Panc1 (cell line): ENCODE data around the gene ACSBG1. TPM values are rescaled to one million over a fixed set of nuclear protein-coding genes. Genes with fewer than 3 reads are reported as not detected.

Experiments
- ATAC-seq: fragments of 200-7000 bp; cut with Tn5 transposase; 2 replicates; pipeline ENCODE4 v1.9.1; 2020; ENCODE audit warnings: mild to moderate bottlenecking, moderate library complexity
- BruUV-seq: library from RNA; stranded (reverse); fragments of 400-500 nt; replicated peaks from 2 replicates; lab custom pipeline; 2021; lab: Mats Ljungman, UMichigan
- CTCF ChIA-PET: fragments of 300-600 bp; sonication (Branson Sonifier 250); formaldehyde crosslinking; loops from one replicate; lab custom pipeline; 2022; ENCODE audit warnings: antibody characterized with exemption; lab: Charles Lee
- POLR2A ChIA-PET: fragments of 300-600 bp; sonication (Branson Sonifier 250); formaldehyde crosslinking; loops from one replicate; lab custom pipeline; 2022; ENCODE audit warnings: antibody characterized with exemption; lab: Charles Lee
- DNase-seq: peaks from one replicate; pipeline ENCODE4 v3.0.0-alpha.2; 2010; ENCODE audit warnings: low read depth, low spot score
- H3K27ac ChIP-seq: 2 replicates; pipeline ENCODE4 v1.5.1; 2011; ENCODE audit warnings: mild to moderate bottlenecking, low read length, inconsistent platforms
- H3K27me3 ChIP-seq: fragments of 200-500 bp; sonication (Bioruptor generic); 2 replicates; pipeline ENCODE4 v1.6.0; 2014; ENCODE audit warnings: low read length, inconsistent platforms; ENCODE audit not compliant: control insufficient read depth, insufficient read depth
- H3K36me3 ChIP-seq: fragments of 200-500 bp; sonication (Bioruptor generic); 2 replicates; pipeline ENCODE4 v1.5.1; 2014; ENCODE audit warnings: inconsistent platforms, mild to moderate bottlenecking, low read length, moderate library complexity; ENCODE audit not compliant: control insufficient read depth, insufficient read depth
- H3K4me1 ChIP-seq: 2 replicates; pipeline ENCODE4 v1.5.1; 2011; ENCODE audit warnings: inconsistent platforms, mild to moderate bottlenecking, low read length, moderate library complexity; ENCODE audit not compliant: control insufficient read depth, insufficient read depth
- H3K4me3 ChIP-seq, 2 experiments: 2 replicates each; pipeline ENCODE4 v1.5.1; 2011 to 2012; ENCODE audit warnings: low read depth in 2 of 2, low read length in 2 of 2, mild to moderate bottlenecking in 2 of 2, inconsistent platforms in 1 of 2, moderate library complexity in 1 of 2
- H3K9me3 ChIP-seq: fragments of 200-500 bp; sonication (Bioruptor generic); 2 replicates; pipeline ENCODE4 v1.5.1; 2014; ENCODE audit warnings: low read depth, mild to moderate bottlenecking, inconsistent platforms, low read length, moderate library complexity; ENCODE audit not compliant: control insufficient read depth, insufficient read depth
- CTCF ChIP-seq: fragments of 450-650 bp; IDR thresholded peaks from 2 replicates; pipeline ENCODE4 v1.5.1; 2017; ENCODE audit warnings: mild to moderate bottlenecking
- POLR2AphosphoS5 ChIP-seq: IDR thresholded peaks from 2 replicates; pipeline ENCODE4 v1.6.1; 2012; ENCODE audit warnings: mild to moderate bottlenecking, low read depth, low read length, moderate library complexity
- SIN3A ChIP-seq: IDR thresholded peaks from 2 replicates; pipeline ENCODE4 v1.6.1; 2012; ENCODE audit warnings: low read depth, mild to moderate bottlenecking, low read length, moderate library complexity, borderline replicate concordance; ENCODE audit not compliant: insufficient read depth
- TCF7L2 ChIP-seq: IDR thresholded peaks from 2 replicates; pipeline ENCODE4 v1.6.1; 2011; ENCODE audit warnings: mild to moderate bottlenecking, low read depth, low read length, inconsistent platforms
- in situ Hi-C: cut with HindIII; loops from 2 replicates; pipeline ENCODE4 v1.10.0; 2016; ENCODE audit warnings: low sequenced_read_pairs, low pct_unique_long_range_greater_than_20kb
- intact Hi-C: fragments of 100-400 bp; cut with micrococcal nuclease; formaldehyde crosslinking; loops from one replicate; pipeline ENCODE4 v1.10.0; 2022; ENCODE audit not compliant: unreplicated experiment
- total RNA-seq: library from RNA; stranded (reverse); gene quantifications from one replicate; pipeline ENCODE4 v1.2.1, GENCODE V29; 2021; ENCODE audit not compliant: unreplicated experiment
- TF ChIP-seq, protein P1 (sequence below), 2 experiments: IDR thresholded peaks; 2 replicates each; pipeline ENCODE4 v1.6.1; 2011 to 2012; ENCODE audit warnings: low read depth in 2 of 2, control low read depth in 1 of 2, low read length in 1 of 2, mild to moderate bottlenecking in 1 of 2, moderate library complexity in 1 of 2; ENCODE audit not compliant: insufficient read depth in 1 of 2

ACSBG1 gene
- total RNA-seq, 1 experiment from 2014 or later = 0.31 TPM

DNA sequence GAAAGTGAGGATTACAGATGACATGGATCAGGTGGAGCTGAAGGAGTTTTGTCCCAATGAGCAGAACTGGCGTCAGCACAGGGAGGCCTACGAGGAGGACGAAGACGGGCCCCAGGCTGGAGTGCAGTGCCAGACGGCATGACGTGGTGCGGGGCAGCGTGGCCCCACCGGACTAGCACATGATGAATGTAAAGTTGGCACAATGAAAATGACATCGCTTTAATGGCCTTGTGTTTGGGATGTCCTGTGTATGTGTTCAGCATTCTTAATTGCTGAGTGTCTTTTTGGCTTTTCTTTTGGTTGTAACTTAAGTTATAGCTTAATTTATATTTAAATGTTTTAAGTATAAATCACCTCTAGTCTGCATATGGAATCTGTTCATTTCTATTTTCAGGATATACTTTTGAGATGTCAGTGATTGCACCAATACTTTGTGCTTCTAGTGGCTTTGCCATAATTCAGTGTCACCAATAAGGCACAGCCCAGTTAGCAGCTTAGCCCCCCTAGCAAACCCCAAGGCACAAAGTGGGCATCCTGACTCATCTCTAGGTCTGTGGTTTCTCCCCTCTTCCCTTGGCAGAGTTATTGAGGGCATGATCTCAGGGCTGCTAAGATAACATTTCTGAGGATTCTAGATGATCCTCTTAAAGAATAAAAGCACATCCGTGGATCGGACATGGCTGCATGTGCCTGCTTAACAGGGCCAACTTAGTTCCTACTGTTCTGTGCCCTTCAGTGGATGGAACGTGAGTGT lies 46.1 kb upstream of the ACSBG1 start:
- intact Hi-C loops (no loop called here), in situ Hi-C loops (no loop called here)
- TF ChIP-seq TCF7L2 (no peak), POLR2AphosphoS5 (no peak), CTCF (no peak), SIN3A (no peak)
- TF ChIP-seq, protein P1, sequence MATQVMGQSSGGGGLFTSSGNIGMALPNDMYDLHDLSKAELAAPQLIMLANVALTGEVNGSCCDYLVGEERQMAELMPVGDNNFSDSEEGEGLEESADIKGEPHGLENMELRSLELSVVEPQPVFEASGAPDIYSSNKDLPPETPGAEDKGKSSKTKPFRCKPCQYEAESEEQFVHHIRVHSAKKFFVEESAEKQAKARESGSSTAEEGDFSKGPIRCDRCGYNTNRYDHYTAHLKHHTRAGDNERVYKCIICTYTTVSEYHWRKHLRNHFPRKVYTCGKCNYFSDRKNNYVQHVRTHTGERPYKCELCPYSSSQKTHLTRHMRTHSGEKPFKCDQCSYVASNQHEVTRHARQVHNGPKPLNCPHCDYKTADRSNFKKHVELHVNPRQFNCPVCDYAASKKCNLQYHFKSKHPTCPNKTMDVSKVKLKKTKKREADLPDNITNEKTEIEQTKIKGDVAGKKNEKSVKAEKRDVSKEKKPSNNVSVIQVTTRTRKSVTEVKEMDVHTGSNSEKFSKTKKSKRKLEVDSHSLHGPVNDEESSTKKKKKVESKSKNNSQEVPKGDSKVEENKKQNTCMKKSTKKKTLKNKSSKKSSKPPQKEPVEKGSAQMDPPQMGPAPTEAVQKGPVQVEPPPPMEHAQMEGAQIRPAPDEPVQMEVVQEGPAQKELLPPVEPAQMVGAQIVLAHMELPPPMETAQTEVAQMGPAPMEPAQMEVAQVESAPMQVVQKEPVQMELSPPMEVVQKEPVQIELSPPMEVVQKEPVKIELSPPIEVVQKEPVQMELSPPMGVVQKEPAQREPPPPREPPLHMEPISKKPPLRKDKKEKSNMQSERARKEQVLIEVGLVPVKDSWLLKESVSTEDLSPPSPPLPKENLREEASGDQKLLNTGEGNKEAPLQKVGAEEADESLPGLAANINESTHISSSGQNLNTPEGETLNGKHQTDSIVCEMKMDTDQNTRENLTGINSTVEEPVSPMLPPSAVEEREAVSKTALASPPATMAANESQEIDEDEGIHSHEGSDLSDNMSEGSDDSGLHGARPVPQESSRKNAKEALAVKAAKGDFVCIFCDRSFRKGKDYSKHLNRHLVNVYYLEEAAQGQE (IDR thresholded peaks at IDR 0.05; ENCODE audit: insufficient read depth in 1 of 2, low read depth in 2 of 2, low read length in 1 of 2) = no peak
- no TSS peak for BruUV-seq
- Histone ChIP-seq H3K9me3 (no peaks in the 10 kb centered on the region), H3K36me3 (peaks cover 10% of the 10 kb centered on the region; the same call in 1 of the 2 replicates), H3K4me1 (no peaks in the 10 kb centered on the region), H3K27ac (no peak overlapping the region), H3K4me3 (no peak overlapping the region), H3K27me3 (no peaks in the 10 kb centered on the region)
- ChIA-PET CTCF (no interaction called here), POLR2A (no interaction called here)
- no peak for ATAC-seq
- no peak for DNase-seq

DNA sequence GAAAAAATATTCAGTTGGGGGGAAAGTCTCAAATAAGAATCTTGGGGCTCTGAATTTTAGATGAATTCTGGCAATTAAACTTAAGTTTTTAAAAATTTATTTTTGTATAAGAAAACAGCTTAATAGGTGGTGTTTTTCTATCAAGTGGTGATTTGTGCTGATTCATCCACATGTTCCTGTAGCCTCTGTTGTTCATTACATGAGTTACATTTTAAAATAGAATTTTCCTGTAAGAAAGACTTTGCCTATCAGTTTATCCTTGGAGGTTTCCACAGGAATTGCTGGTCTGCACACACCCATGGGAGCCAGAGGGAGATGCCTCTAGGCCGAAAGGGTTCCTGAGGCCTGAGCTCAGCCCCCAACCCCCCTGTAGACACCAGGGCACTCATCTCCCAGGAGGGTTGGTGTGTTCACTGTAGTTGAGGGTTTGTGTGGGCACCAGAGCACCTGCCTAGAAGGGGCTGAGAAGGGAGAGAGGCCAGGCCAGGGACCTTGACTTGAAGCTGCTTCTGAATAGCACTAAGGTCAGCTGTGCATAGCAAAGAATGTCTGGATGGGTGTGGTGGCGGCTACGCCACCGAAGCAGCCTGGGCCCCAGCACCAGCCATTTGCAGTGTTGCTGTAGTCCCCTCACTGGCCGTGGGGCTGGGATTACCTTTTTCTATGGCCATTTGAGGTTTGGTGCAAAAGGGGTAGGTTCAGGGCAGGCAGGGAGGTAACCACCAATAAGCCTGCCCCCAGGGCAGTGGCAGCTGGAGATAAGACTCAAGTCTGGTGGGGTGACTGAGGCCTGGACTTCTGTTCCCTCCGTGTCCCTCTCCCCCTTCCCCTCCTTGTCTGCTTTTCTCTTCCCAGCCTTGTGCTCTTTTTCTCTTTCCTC lies 41.9 kb upstream of the ACSBG1 start:
- no peak for TF ChIP-seq TCF7L2
- TF ChIP-seq, protein P1 (IDR thresholded peaks at IDR 0.05; ENCODE audit: insufficient read depth in 1 of 2, low read depth in 2 of 2, low read length in 1 of 2) = no peak
- no peak for TF ChIP-seq CTCF
- no peak for TF ChIP-seq POLR2AphosphoS5
- CTCF ChIA-PET = no interaction called here
- DNase-seq (no peak), ATAC-seq (peak; percentile 46; the same call in 1 of the 2 replicates)
- no TSS peak for BruUV-seq
- in situ Hi-C loops (no loop called here), intact Hi-C loops (no loop called here)
- Histone ChIP-seq H3K27ac (no peak overlapping the region), H3K9me3 (no peaks in the 10 kb centered on the region), H3K36me3 (no peaks in the 10 kb centered on the region), H3K4me3 (no peak overlapping the region), H3K4me1 (no peaks in the 10 kb centered on the region), H3K27me3 (no peaks in the 10 kb centered on the region)
- POLR2A ChIA-PET = no interaction called here
